GM12891 (cell line): ENCODE results near the gene IST1.

Experiments used
- PAX5 ChIP-seq: IDR thresholded peaks from 2 replicates; pipeline ENCODE4 v1.6.1; 2011; ENCODE audit warnings: low read length, moderate library complexity, mild to moderate bottlenecking; ENCODE audit not compliant: insufficient read depth, severe bottlenecking
- POLR2A ChIP-seq: IDR thresholded peaks from 2 replicates; pipeline ENCODE4 v1.6.1; 2011; ENCODE audit warnings: low read depth, low read length, control low read depth
- POLR2AphosphoS5 ChIP-seq: IDR thresholded peaks from 2 replicates; pipeline ENCODE4 v1.6.1; 2011; ENCODE audit warnings: low read depth, low read length, control low read depth
- SPI1 ChIP-seq: IDR thresholded peaks from 2 replicates; pipeline ENCODE4 v1.6.1; 2011; ENCODE audit warnings: low read depth, low read length, control low read depth
- TAF1 ChIP-seq: IDR thresholded peaks from 2 replicates; pipeline ENCODE4 v1.6.1; 2011; ENCODE audit warnings: low read depth, low read length, control low read depth

DNA sequence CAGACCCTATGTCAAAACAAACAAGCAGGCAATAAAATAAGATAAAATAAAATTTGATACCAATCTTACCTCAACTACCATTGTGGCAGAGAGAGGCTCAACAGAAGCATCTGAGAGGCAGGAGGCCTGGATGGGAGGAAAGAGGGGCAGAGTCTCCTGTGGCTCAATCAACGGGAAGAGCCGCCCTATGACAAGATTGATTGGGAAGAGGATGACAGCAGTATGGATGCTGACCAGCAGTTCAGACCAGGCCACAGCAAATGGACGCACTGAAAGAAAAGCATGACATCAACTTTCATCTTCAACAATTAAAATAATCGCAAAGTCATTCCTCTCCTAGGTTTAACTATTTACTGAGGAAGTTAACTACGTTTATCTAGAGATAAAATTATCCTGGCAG is 57.5 kb downstream of the IST1 start:
- no peak for TF ChIP-seq POLR2A
- no peak for TF ChIP-seq TAF1
- TF ChIP-seq POLR2AphosphoS5, result no peak
- no peak for TF ChIP-seq SPI1
- TF ChIP-seq PAX5, result no peak
